HEK293 (cell line): ENCODE results near the gene C3orf62.

Experiments
- CTCF ChIP-seq: fragments of 450-650 bp; formaldehyde crosslinking; IDR thresholded peaks from 2 replicates; pipeline ENCODE4 v1.5.1; 2016; ENCODE audit warnings: missing biosample characterization, missing genetic modification characterization
- REST ChIP-seq: fragments of 450-650 bp; formaldehyde crosslinking; IDR thresholded peaks from 2 replicates; pipeline ENCODE4 v1.5.1; 2016; ENCODE audit warnings: missing biosample characterization, missing genetic modification characterization
- YY2 ChIP-seq: fragments of 450-650 bp; formaldehyde crosslinking; IDR thresholded peaks from 2 replicates; pipeline ENCODE4 v1.5.1; 2016; ENCODE audit warnings: missing biosample characterization, missing genetic modification characterization
- ZBTB7A ChIP-seq: fragments of 450-650 bp; formaldehyde crosslinking; IDR thresholded peaks from 2 replicates; pipeline ENCODE4 v1.5.1; 2016; ENCODE audit warnings: low read depth, missing biosample characterization, missing genetic modification characterization
- ZFP41 ChIP-seq: fragments of 450-650 bp; formaldehyde crosslinking; IDR thresholded peaks from 2 replicates; pipeline ENCODE4 v1.5.1; 2016; ENCODE audit warnings: missing biosample characterization, missing genetic modification characterization, borderline replicate concordance
- ZNF473 ChIP-seq: fragments of 450-650 bp; formaldehyde crosslinking; IDR thresholded peaks from 2 replicates; pipeline ENCODE4 v1.5.1; 2017; ENCODE audit warnings: missing biosample characterization, missing genetic modification characterization
- ZNF610 ChIP-seq: fragments of 450-650 bp; formaldehyde crosslinking; IDR thresholded peaks from 2 replicates; pipeline ENCODE4 v1.5.1; 2016; ENCODE audit warnings: missing biosample characterization, missing genetic modification characterization, borderline replicate concordance
- ZNF776 ChIP-seq: fragments of 450-650 bp; formaldehyde crosslinking; IDR thresholded peaks from 2 replicates; pipeline ENCODE4 v1.5.0; 2017; ENCODE audit warnings: missing biosample characterization, missing genetic modification characterization, borderline replicate concordance
- ZSCAN18 ChIP-seq: fragments of 450-650 bp; formaldehyde crosslinking; IDR thresholded peaks from 2 replicates; pipeline ENCODE4 v1.5.1; 2016; ENCODE audit warnings: missing biosample characterization, missing genetic modification characterization

- TF ChIP-seq CTCF = no peak
- no peak for TF ChIP-seq YY2
- no peak for TF ChIP-seq ZFP41 (tag by site-specific recombination)
- no peak for TF ChIP-seq ZNF610 (tag by site-specific recombination)
- no peak for TF ChIP-seq ZNF776
- TF ChIP-seq ZBTB7A = no peak
- no peak for TF ChIP-seq ZNF473 (tag by site-specific recombination)
- TF ChIP-seq REST (tag by site-specific recombination) = no peak
- no peak for TF ChIP-seq ZSCAN18 (tag by site-specific recombination)
Measured at GRCh38 chr3:49311283-49311682, 34.3 kb upstream of the C3orf62 start.
